GM23338 (cell line): ENCODE results near the gene PREB. TPM values are rescaled to one million over a fixed set of nuclear protein-coding genes. Genes with fewer than 3 reads are reported as not detected.

Source experiments
- ATAC-seq: fragments of 200-7000 bp; cut with Tn5 transposase; 3 replicates; pipeline ENCODE4 v1.9.1; 2020
- DNase-seq: peaks from one replicate; pipeline ENCODE4 v3.0.0-alpha.2; 2015; ENCODE audit warnings: low spot score
- H2AFZ ChIP-seq: fragments of 200-600 bp; sonication (generic); 2 replicates; pipeline ENCODE4 v1.8.0; 2016; ENCODE audit warnings: antibody characterized with exemption, mild to moderate bottlenecking, moderate library complexity
- H3F3A ChIP-seq: fragments of 200-600 bp; sonication (generic); replicated peaks from 2 replicates; pipeline ENCODE4 v1.8.0; 2017; ENCODE audit warnings: antibody characterized with exemption, mixed run types, low read depth
- H3K27ac ChIP-seq: fragments of 200-600 bp; sonication (generic); 2 replicates; pipeline ENCODE4 v1.6.1; 2016; ENCODE audit warnings: low read depth
- H3K27me3 ChIP-seq: fragments of 200-600 bp; sonication (generic); 2 replicates; pipeline ENCODE4 v1.8.0; 2016; ENCODE audit warnings: mild to moderate bottlenecking, mixed run types, moderate library complexity; ENCODE audit not compliant: insufficient read depth
- H3K36me3 ChIP-seq: fragments of 200-600 bp; sonication (generic); 2 replicates; pipeline ENCODE4 v1.8.0; 2016; ENCODE audit warnings: mild to moderate bottlenecking; ENCODE audit not compliant: insufficient read depth
- H3K4me1 ChIP-seq: fragments of 200-600 bp; sonication (generic); 2 replicates; pipeline ENCODE4 v1.8.0; 2016; ENCODE audit warnings: mild to moderate bottlenecking, moderate library complexity; ENCODE audit not compliant: insufficient read depth
- H3K4me2 ChIP-seq: fragments of 200-600 bp; sonication (generic); 2 replicates; pipeline ENCODE4 v1.7.1; 2017; ENCODE audit warnings: mixed run types
- H3K4me3 ChIP-seq: fragments of 200-600 bp; sonication (generic); 2 replicates; pipeline ENCODE4 v1.6.1; 2016; ENCODE audit warnings: mixed run types
- H3K79me2 ChIP-seq: fragments of 200-600 bp; sonication (generic); replicated peaks from 2 replicates; pipeline ENCODE4 v1.8.0; 2017; ENCODE audit warnings: mild to moderate bottlenecking; ENCODE audit not compliant: insufficient read depth
- H3K9me2 ChIP-seq: fragments of 200-600 bp; sonication (generic); 2 replicates; pipeline ENCODE4 v1.8.0; 2017; ENCODE audit not compliant: insufficient read depth
- H4K20me1 ChIP-seq: fragments of 200-600 bp; sonication (generic); replicated peaks from 2 replicates; pipeline ENCODE4 v1.8.0; 2017; ENCODE audit warnings: mild to moderate bottlenecking; ENCODE audit not compliant: insufficient read depth
- H3K27ac Mint-ChIP-seq: 2 replicates; pipeline ENCODE4 v1.8.0; 2020; ENCODE audit warnings: inconsistent platforms, mild to moderate bottlenecking, moderate library complexity, mixed read lengths
- H3K27me3 Mint-ChIP-seq: 3 replicates; pipeline ENCODE4 v1.8.0; 2022; ENCODE audit warnings: low read depth, mild to moderate bottlenecking, moderate library complexity, mixed read lengths, inconsistent platforms; ENCODE audit not compliant: insufficient read depth, poor library complexity
- H3K36me3 Mint-ChIP-seq: 3 replicates; pipeline ENCODE4 v1.8.0; 2021; ENCODE audit warnings: low read depth, mild to moderate bottlenecking, inconsistent platforms, moderate library complexity, mixed read lengths
- H3K4me1 Mint-ChIP-seq: 3 replicates; pipeline ENCODE4 v1.8.0; 2020; ENCODE audit warnings: mild to moderate bottlenecking, inconsistent platforms, mixed read lengths
- H3K4me3 Mint-ChIP-seq: 3 replicates; pipeline ENCODE4 v1.8.0; 2021; ENCODE audit warnings: moderate library complexity, mild to moderate bottlenecking, inconsistent platforms, mixed read lengths
- H3K9me3 Mint-ChIP-seq: 3 replicates; pipeline ENCODE4 v1.8.0; 2020; ENCODE audit warnings: moderate library complexity, mild to moderate bottlenecking, inconsistent platforms, mixed read lengths
- CREB1 ChIP-seq: fragments of 250-450 bp; sonication (Bioruptor Pico); IDR thresholded peaks from 2 replicates; pipeline ENCODE4 v1.5.0; 2020; ENCODE audit warnings: low read depth, mild to moderate bottlenecking, moderate library complexity
- CTCF ChIP-seq, 2 experiments: fragments of 200-600 bp in 1 of 2; sonication (generic) in 1 of 2; conservative IDR thresholded peaks; 2 replicates each; pipeline versions ENCODE4 v1.5.1 to v1.6.1; 2016 to 2017; ENCODE audit warnings: antibody characterized with exemption in 2 of 2, low read depth in 2 of 2, mild to moderate bottlenecking in 2 of 2, moderate library complexity in 1 of 2
- ETS1 ChIP-seq: IDR thresholded peaks from 2 replicates; pipeline ENCODE4 v1.6.1; 2016; ENCODE audit warnings: antibody characterized with exemption
- EZH2phosphoT487 ChIP-seq: fragments of 200-600 bp; sonication (generic); IDR thresholded peaks from one replicate; pipeline ENCODE4 v1.8.1; 2018; ENCODE audit warnings: antibody characterized with exemption; ENCODE audit not compliant: unreplicated experiment
- JUNB ChIP-seq: IDR thresholded peaks from one replicate; pipeline ENCODE4 v1.6.1; 2016; ENCODE audit warnings: antibody characterized with exemption; ENCODE audit not compliant: unreplicated experiment
- NANOG ChIP-seq: IDR thresholded peaks from 2 replicates; pipeline ENCODE4 v1.6.1; 2016; ENCODE audit warnings: antibody characterized with exemption, borderline replicate concordance
- POLR2AphosphoS5 ChIP-seq: IDR thresholded peaks from 2 replicates; pipeline ENCODE4 v1.6.1; 2016; ENCODE audit warnings: antibody characterized with exemption, low read depth
- ZNF114 ChIP-seq: fragments of 250-450 bp; sonication (Bioruptor Pico); IDR thresholded peaks from 2 replicates; pipeline ENCODE4 v1.5.0; 2020; ENCODE audit warnings: mild to moderate bottlenecking, moderate library complexity
- ZNF462 ChIP-seq: fragments of 250-450 bp; sonication (Bioruptor Pico); IDR thresholded peaks from 2 replicates; pipeline ENCODE4 v1.5.0; 2020; ENCODE audit warnings: mild to moderate bottlenecking, moderate library complexity
- polyA plus RNA-seq: library from polyadenylated mRNA; unstranded; fragments of >200 nt; fragmentation: Nextera tagmentation; extraction: Ambion mirVana; gene quantifications from 2 replicates; pipeline ENCODE4 v1.2.1, GENCODE V29; 2016
- total RNA-seq: library from RNA; depleted of rRNA; stranded (reverse); fragments of >200 nt; shearing (Covaris generic); gene quantifications from 2 replicates; pipeline ENCODE4 v1.2.3, GENCODE V29; 2014

The PREB gene
- total and polyA plus RNA-seq, 2 experiments from 2014 or later: 41.2 to 79.7 TPM

GRCh38 chr2:27117995-27118524 lies 16.4 kb downstream of the PREB start (continued):
- no peak for TF ChIP-seq ZNF462 (CRISPR knock-in tag)
- no peak for TF ChIP-seq ZNF114
- TF ChIP-seq POLR2AphosphoS5: no peak
- TF ChIP-seq CTCF (conservative IDR thresholded peaks at IDR 0.05; ENCODE audit: low read depth in 2 of 2): no peak

GRCh38 chr2:27115519-27115918 lies 18.9 kb downstream of the PREB start:
- H3K9me2 ChIP-seq: no peaks in the 10 kb centered on the region
- H3K27ac ChIP-seq: no peak overlapping the region
- no peaks in the 10 kb centered on the region for H3K36me3 Mint-ChIP-seq
- H3K4me1 Mint-ChIP-seq: peaks cover 12% of the 10 kb centered on the region
- H3K4me1 ChIP-seq: peaks cover 11% of the 10 kb centered on the region
- H3K4me3 Mint-ChIP-seq: no peak overlapping the region
- H4K20me1 ChIP-seq: no peaks in the 10 kb centered on the region
- H3K27me3 ChIP-seq: peaks cover 37% of the 10 kb centered on the region
- no peak overlapping the region for H3K4me2 ChIP-seq
- no peak overlapping the region for H3K27ac Mint-ChIP-seq
- DNase-seq: no peak
- no peaks in the 10 kb centered on the region for H3K36me3 ChIP-seq
- no peak for ATAC-seq
- H2AFZ ChIP-seq: no peak overlapping the region
- H3K9me3 Mint-ChIP-seq: no peaks in the 10 kb centered on the region; the same call in 2 of the 3 replicates
- peaks cover 32% of the 10 kb centered on the region for H3K27me3 Mint-ChIP-seq
- H3F3A ChIP-seq: peaks cover 9% of the 10 kb centered on the region; the same call in 1 of the 2 replicates
- H3K4me3 ChIP-seq: no peak overlapping the region
- H3K79me2 ChIP-seq: no peaks in the 10 kb centered on the region
- TF ChIP-seq ETS1 (no peak), NANOG (no peak), POLR2AphosphoS5 (no peak), EZH2phosphoT487 (no peak), CTCF (conservative IDR thresholded peaks at IDR 0.05; ENCODE audit: low read depth in 2 of 2) (no peak), CREB1 (CRISPR knock-in tag) (no peak), JUNB (no peak)
